ENCODE results near the gene CNTRL.

DNA sequence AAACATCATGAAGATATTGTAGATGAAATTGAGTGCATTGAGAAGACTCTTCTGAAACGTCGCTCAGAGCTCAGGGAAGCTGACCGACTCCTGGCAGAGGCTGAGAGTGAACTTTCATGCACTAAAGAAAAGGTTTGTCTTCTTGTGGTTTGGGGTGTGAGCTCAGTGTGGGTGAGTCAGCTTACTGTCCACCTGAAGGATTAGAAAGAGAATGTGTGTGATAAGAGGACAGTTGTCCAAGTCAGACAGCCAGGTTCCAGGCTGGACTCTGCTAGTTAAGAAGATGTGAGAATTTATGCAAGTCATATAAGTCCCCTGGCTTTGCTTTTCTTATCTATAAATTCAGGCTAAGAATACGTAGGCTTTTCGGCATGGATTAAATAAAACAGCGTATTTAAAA is 80.0 kb downstream of the CNTRL start:
- TF ChIP-seq POLR2AphosphoS5 (IDR thresholded peaks at IDR 0.05; ENCODE audit: low read depth, low read length) (no peak), POLR2A (IDR thresholded peaks at IDR 0.05; ENCODE audit: low read depth, low read length) (no peak), TAF1 (IDR thresholded peaks at IDR 0.05; ENCODE audit: borderline replicate concordance, low read depth, low read length) (no peak)

Data from GM12892 (cell line).